HG03342 (cell line): ENCODE data around the gene CCDC40.
"Not testable (repeated sequence)": the region's sequence is repeated elsewhere in the genome, so short reads cannot be mapped to it uniquely, and the experiment has no call there.

ENCODE experiments used
- ATAC-seq: cut with Tn5 transposase; IDR thresholded peaks from one replicate; pipeline ENCODE4 v1.9.1; 2021; ENCODE audit warnings: mild to moderate bottlenecking, moderate library complexity; ENCODE audit not compliant: unreplicated experiment

The CCDC40 gene, protein sequence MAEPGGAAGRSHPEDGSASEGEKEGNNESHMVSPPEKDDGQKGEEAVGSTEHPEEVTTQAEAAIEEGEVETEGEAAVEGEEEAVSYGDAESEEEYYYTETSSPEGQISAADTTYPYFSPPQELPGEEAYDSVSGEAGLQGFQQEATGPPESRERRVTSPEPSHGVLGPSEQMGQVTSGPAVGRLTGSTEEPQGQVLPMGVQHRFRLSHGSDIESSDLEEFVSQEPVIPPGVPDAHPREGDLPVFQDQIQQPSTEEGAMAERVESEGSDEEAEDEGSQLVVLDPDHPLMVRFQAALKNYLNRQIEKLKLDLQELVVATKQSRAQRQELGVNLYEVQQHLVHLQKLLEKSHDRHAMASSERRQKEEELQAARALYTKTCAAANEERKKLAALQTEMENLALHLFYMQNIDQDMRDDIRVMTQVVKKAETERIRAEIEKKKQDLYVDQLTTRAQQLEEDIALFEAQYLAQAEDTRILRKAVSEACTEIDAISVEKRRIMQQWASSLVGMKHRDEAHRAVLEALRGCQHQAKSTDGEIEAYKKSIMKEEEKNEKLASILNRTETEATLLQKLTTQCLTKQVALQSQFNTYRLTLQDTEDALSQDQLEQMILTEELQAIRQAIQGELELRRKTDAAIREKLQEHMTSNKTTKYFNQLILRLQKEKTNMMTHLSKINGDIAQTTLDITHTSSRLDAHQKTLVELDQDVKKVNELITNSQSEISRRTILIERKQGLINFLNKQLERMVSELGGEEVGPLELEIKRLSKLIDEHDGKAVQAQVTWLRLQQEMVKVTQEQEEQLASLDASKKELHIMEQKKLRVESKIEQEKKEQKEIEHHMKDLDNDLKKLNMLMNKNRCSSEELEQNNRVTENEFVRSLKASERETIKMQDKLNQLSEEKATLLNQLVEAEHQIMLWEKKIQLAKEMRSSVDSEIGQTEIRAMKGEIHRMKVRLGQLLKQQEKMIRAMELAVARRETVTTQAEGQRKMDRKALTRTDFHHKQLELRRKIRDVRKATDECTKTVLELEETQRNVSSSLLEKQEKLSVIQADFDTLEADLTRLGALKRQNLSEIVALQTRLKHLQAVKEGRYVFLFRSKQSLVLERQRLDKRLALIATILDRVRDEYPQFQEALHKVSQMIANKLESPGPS

DNA sequence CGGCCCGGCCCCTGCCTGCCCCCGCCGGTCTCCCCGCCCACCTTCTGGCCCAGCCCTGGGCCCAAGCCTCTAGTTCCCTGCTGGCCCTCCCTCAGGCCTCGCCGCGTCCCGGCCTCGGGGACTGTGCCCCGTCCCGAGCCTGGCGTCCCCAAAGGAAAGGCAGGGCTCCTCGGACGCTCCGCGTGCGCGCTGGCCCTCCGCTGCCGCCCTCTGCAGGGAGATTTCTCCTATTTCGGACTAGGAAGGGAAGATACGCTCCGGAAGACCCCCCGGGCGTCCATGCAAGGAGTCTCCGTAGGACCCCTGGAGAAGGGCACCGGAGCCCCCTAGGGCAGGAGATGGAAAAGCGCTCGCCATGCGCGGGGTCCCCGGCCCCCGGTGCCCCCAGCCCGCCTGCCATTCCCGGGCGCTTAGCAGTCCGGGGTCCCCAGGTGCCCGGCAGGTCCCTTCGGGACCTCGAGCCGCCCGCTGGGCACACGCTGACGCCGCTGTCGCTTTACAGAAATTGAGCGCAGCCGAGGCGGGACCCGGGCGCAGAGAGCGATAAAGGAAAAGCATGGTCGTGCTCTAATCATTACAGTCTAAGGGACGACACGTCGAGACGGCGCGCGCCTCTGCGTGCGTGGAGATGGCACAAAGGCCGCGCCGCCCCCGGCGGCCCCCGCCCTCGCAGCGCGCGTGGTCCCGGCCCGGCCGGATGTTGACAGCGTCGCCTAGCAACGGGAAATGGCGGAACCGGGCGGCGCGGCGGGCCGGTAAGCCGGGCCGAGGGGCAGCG, at the start of gene CCDC40:
Gene CCDC40, plus strand, starts transcription at position 706 of the 778 bp plus-strand sequence. Its CDS starts 21 bp downstream, at position 727.
- ATAC-seq: peak; percentile 69

DNA sequence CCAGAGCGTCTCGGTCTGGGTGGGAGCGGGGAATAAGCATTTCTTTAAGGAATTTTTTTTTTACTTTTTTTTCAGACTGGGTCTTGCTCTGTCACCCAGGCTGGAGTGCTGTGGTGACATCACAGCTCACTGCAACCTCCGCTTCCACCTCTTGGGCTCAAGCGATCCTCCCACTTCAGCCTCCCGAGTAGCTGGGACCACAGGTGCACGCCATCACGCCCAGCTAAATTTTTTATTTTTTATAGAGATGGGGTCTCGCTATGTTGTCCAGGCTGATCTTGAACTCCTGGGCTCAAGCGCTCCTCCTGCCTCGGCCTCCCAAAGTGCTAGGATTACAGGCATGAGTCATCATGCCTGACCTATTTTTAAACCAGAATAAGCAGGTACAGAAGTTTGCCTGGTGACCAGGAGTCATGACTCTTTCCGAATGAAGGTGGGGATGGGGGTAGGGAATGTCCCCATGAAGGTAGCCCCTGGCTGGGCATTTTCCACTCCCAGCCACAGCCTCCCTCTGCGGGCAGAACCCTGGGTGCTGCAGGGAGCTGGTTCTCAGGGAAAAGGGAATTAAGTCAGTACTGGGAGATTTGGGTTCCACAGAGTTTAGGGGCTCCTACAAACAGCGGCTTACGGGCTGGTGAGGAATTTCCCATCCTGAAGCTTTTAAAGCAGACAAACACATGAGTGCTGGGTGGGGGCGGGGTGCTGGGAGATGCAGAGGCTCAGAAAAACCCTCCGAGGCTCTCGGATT, 49.1 kb upstream of the CCDC40 start:
- ATAC-seq: no peak

DNA sequence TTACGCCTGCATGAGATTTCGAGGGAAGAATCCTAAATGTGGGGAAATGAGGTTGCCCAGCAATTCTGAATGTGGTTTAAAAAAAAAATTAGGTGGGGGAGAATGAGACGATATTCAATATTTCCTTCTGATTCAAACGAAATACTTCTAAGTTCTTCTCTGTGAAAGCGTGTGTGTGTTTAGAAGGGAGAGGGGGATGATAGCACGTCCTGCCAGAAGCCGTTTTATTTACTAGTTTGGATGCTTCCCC, 48.6 kb upstream of the CCDC40 start:
- ATAC-seq: no peak

DNA sequence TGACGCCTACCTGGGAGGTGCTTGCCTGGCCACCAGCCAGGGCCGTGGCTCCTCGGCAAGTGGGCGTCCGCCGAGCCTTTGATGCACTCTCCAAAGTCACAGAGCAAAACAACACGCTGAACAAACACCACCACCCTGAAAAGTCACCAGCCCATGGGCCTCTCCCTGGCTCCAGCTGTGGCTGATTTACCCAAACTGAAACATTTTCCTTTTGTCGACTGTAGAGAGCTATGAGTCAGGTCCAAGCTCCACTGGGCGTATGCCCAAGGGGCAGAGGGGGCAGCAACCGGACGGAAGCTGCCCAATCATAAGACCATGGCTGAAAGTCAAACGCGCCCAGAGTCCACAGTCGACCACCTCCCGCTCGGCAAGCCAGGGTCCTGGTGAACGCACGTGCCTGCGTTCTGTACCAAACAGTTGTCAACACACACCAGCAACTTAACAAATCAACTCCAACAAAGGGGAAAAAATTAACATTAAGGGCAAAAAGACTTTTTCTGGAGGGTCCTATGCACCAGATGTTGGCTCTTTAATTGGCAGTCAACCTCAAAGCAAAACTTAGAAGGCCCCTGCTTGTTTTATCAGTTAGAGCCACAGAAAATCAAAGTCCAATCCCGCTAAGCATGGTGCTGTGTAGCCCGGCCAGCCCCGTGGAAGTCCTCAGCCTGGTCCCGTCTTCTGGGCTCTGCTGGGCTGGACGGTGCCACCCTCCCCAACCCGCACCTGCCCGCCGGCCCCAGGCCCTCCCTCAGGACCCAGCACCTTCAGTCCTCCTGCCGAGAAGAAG, 48.1 kb upstream of the CCDC40 start:
- ATAC-seq: no peak

DNA sequence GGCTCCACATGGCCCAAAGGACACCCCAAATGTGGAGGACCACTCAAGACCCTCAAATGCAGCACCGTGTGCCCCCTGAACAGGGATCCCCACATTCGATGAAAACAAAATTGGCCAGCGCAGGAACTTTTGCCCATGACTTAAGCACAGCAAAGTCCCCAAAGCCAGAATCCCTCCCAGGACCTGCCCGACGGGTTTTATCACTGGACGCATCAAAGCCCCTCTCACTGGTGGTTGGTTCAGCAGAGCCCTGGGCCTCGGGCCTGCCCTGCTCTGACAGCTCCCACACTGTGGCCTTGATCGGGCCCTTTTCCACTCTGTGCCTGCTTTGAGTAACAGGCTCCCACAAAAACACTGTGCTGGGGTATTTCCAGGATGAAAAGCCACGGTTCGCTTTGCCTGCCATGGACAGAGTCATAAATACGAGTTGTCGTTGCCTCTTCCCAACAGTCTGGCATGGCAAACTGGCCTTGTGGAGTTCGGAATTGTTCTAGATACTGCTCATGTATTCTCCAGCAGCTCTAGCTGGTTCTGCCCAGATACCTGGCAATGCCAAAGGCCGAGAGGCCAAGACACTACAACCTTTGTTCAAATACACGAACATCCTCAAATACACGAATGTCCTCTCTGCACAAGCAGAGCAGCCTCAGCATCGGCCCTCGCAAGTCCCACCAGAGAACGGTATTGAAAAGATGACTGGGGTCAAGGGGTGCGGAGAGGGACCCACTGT, 47.2 kb upstream of the CCDC40 start:
- no peak for ATAC-seq

DNA sequence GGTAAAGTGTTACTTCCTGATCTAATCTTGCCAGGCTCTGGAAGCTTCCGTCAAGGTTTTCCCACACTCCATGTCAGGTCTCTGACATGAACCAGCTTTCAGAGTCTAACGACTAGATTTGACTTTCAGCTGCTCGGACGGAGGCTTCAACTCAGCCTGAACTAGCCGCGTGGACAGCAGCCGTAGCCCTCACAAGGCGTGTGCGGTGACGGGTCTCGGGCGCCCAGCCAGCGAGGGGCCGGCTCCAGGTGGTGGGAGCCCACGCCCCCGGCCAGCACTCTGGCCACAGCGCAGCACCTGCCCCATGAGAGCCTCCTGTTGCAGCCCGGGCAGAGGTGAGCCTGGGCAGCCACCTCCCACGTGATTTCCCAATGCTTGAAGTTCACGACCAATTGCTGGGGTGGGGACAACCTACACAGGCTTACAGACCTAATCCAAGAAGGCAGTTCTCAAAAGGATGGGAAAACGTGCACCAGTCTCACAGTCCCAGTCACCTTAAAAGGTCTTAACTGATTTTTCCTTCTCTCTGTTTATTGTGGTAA, 46.3 kb upstream of the CCDC40 start:
- no peak for ATAC-seq

DNA sequence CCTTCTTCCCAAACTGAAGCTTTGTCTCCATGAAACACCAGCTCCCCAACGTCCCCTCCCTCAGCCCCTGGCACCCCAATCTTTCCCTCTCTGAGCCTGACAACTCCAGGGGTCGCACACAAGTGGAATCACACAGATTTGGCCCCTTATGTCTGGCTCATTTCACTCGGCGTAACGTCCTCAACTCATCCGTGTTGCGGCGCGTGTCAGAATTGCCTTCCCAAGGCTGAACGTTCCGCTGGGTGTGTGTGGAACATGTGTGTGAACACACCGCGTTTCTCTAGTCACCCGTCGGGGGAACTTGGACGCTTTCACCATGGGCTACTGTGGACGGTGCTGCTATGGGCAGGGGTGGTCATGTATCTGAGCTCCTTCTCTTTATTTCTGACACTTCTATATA, 45.7 kb upstream of the CCDC40 start:
- ATAC-seq: no peak

DNA sequence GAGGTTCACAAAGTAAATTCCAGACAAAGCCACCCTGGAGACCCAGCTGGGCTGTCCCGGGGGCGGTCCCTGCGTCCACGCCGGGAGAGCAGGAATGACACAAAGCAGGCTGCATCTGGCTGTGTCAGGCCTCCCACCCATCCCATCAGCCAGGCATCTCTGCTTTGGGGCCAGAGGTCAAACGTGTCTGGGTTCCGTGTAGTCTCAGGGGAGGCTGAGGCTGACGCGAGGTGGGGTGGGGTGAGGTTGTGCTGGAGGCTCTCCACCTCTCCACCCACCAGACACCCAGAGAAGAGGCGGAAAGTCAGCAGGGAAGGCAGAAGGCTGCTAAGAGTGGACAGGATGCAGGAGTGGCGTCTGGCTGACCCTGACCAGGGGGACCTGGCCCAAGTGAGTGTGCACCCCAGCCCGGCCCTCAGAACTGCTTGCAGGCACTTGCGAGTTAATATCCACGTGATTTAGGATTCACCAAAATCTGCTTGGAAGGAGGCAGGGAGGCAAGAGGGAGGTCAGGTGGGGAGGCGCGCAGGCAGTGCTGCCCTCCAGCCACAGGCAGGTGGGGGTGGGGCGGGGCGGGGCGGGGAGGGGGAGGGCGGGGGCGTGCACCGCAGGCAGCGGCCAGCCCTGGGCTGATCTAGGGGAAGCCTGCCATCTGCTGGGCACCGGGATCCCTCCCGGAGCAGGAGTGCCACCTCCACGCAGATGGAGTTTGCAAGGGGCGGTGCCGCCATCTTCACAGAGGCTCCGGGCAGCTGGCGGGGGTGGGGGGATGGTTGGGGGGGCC, 45.1 kb upstream of the CCDC40 start:
- ATAC-seq: no peak

DNA sequence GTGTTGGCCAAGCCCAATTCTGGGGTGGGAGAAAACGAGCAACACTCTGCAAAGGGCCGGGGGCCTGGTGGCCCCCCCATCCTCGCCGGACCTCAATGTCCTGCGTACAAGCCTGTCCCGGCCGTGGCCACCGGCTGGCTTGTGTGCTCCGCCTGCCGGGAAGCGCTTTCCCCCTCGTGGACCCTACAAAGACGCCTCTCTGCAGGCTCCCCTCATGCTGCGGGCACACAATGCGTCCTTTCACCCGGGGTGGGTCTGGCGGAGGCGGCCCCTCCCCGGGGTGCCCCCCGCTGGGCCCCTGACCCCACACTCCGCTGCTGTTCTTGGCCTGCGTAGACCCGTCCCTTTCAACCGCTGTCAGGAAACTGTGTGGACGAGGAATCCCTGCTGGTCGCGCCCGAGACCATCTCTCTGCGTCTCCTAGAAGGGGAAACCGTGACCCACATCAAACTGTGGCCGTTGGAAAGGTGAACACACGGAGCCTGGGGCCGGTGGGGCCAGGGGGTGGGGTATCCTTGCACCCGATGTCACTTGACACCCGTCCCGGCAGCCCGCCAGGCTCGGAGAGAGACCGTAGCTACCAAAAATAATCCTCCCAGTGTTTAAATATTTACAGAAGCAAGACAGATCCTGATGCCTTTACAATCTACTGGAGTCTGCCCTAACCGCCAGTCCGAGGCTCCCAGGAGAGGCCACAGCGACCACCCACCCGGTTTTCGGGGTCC, 44.4 kb upstream of the CCDC40 start:
- no peak for ATAC-seq

DNA sequence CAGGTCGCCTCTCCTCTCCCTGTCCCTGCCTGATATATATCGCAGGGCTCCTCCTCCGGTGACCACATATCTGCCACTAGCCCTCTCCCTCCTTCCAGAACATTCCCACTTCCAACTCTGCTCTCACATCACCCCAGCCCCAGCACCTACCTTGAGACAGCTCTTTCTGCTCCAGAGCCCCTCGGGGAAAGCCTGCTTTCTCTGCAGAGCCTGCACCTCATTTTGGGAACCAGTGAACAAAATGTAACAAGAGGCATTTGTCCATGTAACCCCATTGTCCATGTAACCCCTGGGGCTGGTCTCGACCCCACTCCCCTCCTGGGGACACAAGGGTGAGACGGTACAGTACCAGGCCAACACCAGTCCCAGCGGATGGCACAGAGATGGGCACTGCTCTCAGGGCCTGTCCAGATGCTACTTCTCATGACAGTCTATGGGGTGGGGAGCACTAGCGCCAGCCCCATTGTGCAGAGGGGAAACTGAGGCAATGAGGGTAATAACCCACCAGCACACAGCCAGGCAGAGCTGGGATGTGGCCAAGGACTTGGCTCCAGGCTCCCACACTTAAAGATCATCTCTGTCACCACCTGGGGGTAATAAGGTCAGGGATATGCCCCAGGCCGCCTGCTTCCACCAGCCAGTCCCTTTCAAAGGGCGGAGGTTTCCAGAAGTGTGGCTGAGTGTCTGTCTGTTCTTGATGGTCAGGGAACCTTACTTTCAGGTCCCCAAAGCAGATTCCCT, 43.6 kb upstream of the CCDC40 start:
- ATAC-seq: no peak

DNA sequence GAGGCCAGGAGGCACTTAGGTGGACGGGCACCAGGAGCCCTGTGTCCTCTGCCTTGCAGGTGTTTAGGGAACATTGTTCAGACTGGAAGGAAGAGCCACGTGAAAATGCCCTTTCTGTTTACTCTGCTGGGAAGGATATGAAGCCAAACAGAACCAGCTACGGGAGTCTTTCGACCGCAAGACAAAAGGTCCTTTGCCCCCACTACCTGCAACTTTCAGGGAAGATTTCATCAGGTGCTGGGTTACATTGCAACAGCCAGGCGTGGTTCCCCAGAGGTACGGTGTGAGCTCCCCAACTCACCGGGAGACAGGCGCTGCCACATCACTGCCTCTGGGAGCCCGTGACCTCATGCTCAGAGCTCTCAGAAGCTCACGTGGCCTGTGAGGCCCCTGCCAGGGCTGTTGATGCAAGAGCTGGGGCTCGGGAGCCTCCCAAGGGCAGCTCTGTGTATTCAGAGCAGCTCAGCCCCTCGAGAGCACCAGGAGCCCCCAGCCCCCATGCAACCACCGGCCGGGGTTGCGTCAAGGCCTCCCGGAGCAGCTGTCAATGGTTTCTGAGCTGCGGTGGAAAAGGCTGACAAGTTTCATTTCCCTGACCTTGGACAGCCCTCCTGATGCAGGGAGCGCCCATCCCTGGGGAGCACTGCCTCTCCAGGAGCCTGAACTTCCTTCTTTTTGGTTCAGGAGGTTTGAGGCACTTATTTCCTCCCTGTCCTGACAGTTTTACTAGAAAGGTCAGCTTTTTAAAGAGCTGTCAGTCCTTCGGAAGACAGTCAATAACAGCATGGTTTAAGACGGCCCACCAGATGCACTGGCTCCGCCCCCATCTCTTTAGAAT, 42.8 kb upstream of the CCDC40 start:
- ATAC-seq: no peak

DNA sequence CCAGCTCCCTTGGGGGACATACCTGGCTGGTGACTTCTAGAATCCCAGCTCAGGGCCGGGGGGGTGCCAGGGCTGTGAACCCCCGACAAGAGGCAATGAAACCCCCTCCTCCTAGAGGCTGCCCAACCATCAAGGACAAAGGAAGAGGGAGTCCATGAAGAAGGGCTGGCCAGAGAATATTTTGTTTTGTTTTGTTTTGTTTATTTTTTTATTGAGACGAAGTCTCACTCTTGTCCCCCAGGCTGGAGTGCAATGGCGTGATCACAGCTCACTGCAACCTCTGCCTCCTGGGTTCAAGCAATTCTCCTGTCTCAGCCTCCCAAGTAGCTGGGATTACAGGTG, 42.2 kb upstream of the CCDC40 start:
- not testable (repeated sequence) for ATAC-seq

DNA sequence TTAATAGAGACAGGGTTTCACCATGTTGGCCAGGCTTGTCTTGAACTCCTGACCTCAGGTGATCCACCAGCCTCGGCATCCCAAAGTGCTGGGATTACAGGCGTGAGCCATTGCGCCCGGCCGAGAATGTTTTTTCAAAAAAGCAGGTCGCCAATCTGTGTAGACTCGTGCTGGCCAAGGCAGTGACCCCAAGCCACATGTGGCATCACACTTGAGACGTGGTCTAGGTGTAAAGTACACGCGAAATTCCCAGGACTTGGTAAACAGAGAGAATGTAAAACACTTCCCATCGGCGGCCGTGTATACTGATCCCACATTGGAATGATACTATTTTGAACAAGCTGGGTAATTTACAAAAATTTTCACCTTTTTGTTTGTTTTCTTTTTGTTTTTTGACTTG, 41.8 kb upstream of the CCDC40 start:
- ATAC-seq: no peak

DNA sequence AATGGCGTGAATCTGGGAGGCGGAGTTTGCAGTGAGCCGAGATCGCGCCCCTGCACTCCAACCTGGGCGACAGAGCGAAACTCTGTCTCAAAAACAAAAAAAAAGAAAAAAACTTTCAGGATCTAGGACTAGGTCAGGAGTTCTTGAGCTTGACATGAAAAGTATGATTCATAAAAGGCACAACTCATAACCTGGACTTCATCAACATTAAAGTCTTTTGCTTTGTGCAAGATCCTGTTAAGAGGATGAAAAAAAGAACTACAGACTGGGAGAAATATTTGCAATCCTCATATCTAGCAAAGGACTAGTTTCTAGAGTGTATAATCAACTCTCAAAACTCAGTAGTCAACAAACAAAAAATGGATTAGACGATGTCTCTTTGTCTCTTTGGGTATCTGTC, 40.7 kb upstream of the CCDC40 start:
- ATAC-seq: no peak

DNA sequence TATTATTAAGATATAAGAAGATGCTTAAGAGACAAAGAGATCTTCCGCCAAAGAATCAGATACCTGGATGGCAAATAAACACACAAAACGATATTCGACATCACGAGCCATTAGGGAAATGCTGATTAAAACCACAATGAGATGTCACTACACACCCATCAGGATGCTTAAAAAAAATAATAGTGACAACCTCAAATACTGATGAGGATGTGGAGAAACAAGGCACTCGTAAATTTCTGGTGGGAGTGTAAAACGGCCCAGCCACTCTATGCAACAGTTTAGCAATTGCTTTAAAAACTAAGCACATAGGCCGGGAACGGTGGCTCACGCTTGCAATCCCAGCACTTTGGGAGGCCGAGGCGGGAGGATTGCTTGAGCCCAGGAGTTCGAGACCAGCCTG, 40.2 kb upstream of the CCDC40 start:
- ATAC-seq: no peak
